Osteoblast (primary cell): ENCODE measurements around the gene PPP1R12A. TPM values are rescaled to one million over a fixed set of nuclear protein-coding genes. Genes with fewer than 3 reads are reported as not detected.
"Not testable (repeated sequence)": the region's sequence is repeated elsewhere in the genome, so short reads cannot be mapped to it uniquely, and the experiment has no call there.

Experiments used
- DNase-seq: peaks from one replicate; pipeline ENCODE4 v3.0.0; 2011; ENCODE audit warnings: low spot score, mixed read lengths; ENCODE audit not compliant: insufficient read length; ENCODE audit errors: missing footprints
- H2AFZ ChIP-seq: 2 replicates; pipeline ENCODE4 v1.6.0; 2011; ENCODE audit warnings: mild to moderate bottlenecking, low read length
- H3K27ac ChIP-seq: 2 replicates; pipeline ENCODE4 v1.5.1; 2011; ENCODE audit warnings: mild to moderate bottlenecking, low read depth, low read length, moderate library complexity
- H3K27me3 ChIP-seq: 2 replicates; pipeline ENCODE4 v1.6.0; 2012; ENCODE audit warnings: mild to moderate bottlenecking, control low read depth, inconsistent platforms, low read length, moderate library complexity; ENCODE audit not compliant: insufficient read depth
- H3K36me3 ChIP-seq: 2 replicates; pipeline ENCODE4 v1.5.1; 2011; ENCODE audit warnings: mild to moderate bottlenecking, low read length, control low read depth, moderate library complexity; ENCODE audit not compliant: insufficient read depth
- H3K4me1 ChIP-seq: 2 replicates; pipeline ENCODE4 v1.5.1; 2011; ENCODE audit warnings: mild to moderate bottlenecking, low read length, control low read depth, moderate library complexity; ENCODE audit not compliant: insufficient read depth
- H3K4me2 ChIP-seq: 2 replicates; pipeline ENCODE4 v1.6.0; 2011; ENCODE audit warnings: mild to moderate bottlenecking, low read length; ENCODE audit not compliant: insufficient read depth
- H3K4me3 ChIP-seq: fragments of 200-600 bp; sonication (generic); 3 replicates; pipeline ENCODE4 v1.5.1; 2012; ENCODE audit warnings: mild to moderate bottlenecking, low read length, inconsistent platforms; ENCODE audit not compliant: insufficient read depth
- H3K79me2 ChIP-seq: 2 replicates; pipeline ENCODE4 v1.6.0; 2012; ENCODE audit warnings: mild to moderate bottlenecking, low read length, control low read depth, inconsistent platforms; ENCODE audit not compliant: insufficient read depth
- H3K9me3 ChIP-seq: 2 replicates; pipeline ENCODE4 v1.5.1; 2011; ENCODE audit warnings: low read depth, low read length, control low read depth
- H4K20me1 ChIP-seq: 2 replicates; pipeline ENCODE4 v1.6.0; 2012; ENCODE audit warnings: mild to moderate bottlenecking, low read length, control low read depth; ENCODE audit not compliant: insufficient read depth
- total RNA-seq: library from RNA; depleted of rRNA; stranded (reverse); fragments of >200 nt; gene quantifications from 2 replicates; pipeline ENCODE4 v1.2.3, GENCODE V29; 2012
- TF ChIP-seq, protein P1 (sequence below): IDR thresholded peaks from 2 replicates; pipeline ENCODE4 v1.5.1; 2011; ENCODE audit warnings: mild to moderate bottlenecking, low read depth, low read length, moderate library complexity; ENCODE audit errors: extremely low read depth

PPP1R12A gene
- total RNA-seq, 1 donor: 165 TPM

DNA sequence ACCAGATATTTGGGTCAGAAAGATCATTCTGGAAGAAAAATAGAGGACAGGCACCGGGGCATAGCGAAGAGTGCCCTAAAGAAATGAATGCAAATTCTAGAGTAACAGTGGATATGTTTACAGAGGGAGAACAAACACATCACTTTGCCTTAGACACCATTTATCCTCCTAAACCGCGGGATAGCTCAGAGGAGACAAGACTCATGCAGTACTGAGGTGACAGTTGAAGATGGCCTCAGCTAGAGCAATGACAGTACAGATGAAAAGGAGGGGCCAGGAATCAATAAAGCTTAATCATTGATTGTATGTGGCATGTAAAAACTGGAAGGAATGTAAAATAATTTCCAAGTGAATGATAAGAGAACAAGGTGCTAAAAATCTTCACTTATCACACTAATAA lies 10.5 kb upstream of the PPP1R12A start:
- H3K9me3 ChIP-seq: no peaks in the 10 kb centered on the region
- no peak for DNase-seq
- H2AFZ ChIP-seq: no peak overlapping the region
- no peaks in the 10 kb centered on the region for H3K36me3 ChIP-seq
- H3K4me2 ChIP-seq: no peak overlapping the region
- H3K27ac ChIP-seq: no peak overlapping the region
- TF ChIP-seq, protein P1, sequence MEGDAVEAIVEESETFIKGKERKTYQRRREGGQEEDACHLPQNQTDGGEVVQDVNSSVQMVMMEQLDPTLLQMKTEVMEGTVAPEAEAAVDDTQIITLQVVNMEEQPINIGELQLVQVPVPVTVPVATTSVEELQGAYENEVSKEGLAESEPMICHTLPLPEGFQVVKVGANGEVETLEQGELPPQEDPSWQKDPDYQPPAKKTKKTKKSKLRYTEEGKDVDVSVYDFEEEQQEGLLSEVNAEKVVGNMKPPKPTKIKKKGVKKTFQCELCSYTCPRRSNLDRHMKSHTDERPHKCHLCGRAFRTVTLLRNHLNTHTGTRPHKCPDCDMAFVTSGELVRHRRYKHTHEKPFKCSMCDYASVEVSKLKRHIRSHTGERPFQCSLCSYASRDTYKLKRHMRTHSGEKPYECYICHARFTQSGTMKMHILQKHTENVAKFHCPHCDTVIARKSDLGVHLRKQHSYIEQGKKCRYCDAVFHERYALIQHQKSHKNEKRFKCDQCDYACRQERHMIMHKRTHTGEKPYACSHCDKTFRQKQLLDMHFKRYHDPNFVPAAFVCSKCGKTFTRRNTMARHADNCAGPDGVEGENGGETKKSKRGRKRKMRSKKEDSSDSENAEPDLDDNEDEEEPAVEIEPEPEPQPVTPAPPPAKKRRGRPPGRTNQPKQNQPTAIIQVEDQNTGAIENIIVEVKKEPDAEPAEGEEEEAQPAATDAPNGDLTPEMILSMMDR: no peak
- H4K20me1 ChIP-seq: no peaks in the 10 kb centered on the region
- no peak overlapping the region for H3K4me3 ChIP-seq
- no peaks in the 10 kb centered on the region for H3K27me3 ChIP-seq
- no peaks in the 10 kb centered on the region for H3K79me2 ChIP-seq
- H3K4me1 ChIP-seq: no peaks in the 10 kb centered on the region

DNA sequence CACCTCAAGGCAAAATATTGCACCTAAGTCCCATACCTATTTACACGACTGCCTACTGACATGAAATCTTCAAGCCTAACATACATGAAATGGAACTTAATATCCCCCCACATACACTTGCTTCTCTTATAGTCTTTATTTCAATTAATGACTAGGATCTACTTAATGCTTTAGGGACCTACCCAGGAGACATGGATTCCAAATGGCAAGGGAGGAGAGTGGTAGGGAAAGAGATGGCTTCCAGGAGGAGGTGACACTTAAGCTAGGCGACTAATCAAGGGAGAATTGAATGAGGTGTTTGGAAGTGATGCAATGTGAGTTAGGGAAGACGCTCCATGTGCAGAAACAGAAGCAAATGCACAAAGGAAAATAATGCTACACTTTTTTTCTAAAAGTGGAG lies 9.7 kb upstream of the PPP1R12A start:
- Histone ChIP-seq H4K20me1 (no peaks in the 10 kb centered on the region), H2AFZ (no peak overlapping the region), H3K9me3 (no peaks in the 10 kb centered on the region), H3K36me3 (no peaks in the 10 kb centered on the region), H3K79me2 (no peaks in the 10 kb centered on the region), H3K4me3 (no peak overlapping the region), H3K27ac (no peak overlapping the region), H3K4me1 (no peaks in the 10 kb centered on the region), H3K4me2 (no peak overlapping the region), H3K27me3 (no peaks in the 10 kb centered on the region)
- no peak for DNase-seq
- TF ChIP-seq, protein P1: no peak

DNA sequence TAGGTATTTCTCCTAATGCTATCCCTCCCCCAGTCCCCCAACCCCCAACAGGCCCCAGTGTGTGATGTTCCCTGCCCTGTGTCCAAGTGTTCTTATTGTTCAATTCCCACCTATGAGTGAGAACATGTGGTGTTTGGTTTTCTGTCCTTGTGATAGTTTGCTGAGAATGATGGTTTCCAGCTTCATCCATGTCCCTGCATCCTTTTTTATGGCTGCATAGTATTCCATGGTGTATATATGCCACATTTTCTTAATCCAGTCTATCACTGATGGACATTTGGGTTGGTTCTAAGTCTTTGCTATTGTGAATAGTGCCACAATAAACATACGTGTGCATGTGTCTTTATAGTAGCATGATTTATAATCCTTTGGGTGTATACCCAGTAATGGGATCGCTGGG lies 7.9 kb upstream of the PPP1R12A start:
- DNase-seq, H3K27ac ChIP-seq, H3K4me3 ChIP-seq, H3K36me3 ChIP-seq, H4K20me1 ChIP-seq, H3K4me1 ChIP-seq, H3K27me3 ChIP-seq, H2AFZ ChIP-seq, H3K79me2 ChIP-seq, H3K9me3 ChIP-seq, H3K4me2 ChIP-seq: not testable (repeated sequence)

DNA sequence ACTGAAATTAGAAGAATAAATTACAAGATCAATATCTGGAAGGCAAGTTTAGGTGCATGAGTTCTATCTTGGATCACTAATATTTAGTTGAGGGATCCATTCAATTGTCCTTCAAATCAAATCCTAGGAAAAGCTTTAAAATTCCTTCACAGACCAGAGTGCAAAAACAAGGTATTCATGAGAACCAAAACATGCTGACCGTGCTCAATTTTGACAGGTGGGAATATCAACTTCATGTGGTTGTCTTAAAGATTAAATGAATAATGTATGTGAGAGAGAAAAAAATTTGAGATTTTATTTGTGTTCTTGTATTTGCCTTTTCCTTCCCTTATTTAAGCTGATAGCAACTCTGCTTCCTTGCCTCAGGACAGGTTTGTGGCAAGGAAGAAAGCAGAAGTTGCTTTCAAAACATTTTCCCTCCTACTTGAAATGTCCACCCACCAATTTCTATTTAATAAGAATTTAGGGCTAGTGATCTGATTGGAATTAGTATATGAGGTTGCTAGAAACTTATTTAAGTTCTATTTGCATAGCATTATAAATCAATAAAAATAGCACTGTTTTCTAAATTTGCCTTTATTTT lies 4.9 kb upstream of the PPP1R12A start:
- TF ChIP-seq, protein P1: no peak
- Histone ChIP-seq H3K79me2 (peaks cover 15% of the 10 kb centered on the region), H3K4me2 (no peak overlapping the region), H3K4me1 (peaks cover 13% of the 10 kb centered on the region), H3K27me3 (no peaks in the 10 kb centered on the region), H3K9me3 (no peaks in the 10 kb centered on the region), H4K20me1 (no peaks in the 10 kb centered on the region), H3K27ac (no peak overlapping the region), H2AFZ (no peak overlapping the region), H3K4me3 (no peak overlapping the region), H3K36me3 (no peaks in the 10 kb centered on the region)
- no peak for DNase-seq
